LNCaP clone FGC (cell line): ENCODE measurements around the gene DPF3.

Source experiments
- DNase-seq: peaks from one replicate; pipeline ENCODE4 v3.0.0-alpha.2; 2011; ENCODE audit warnings: low read depth
- H3K4me3 ChIP-seq: 2 replicates; pipeline ENCODE4 v1.5.1; 2011; ENCODE audit warnings: mild to moderate bottlenecking, low read depth, low read length, control low read depth
- TF ChIP-seq, protein P1 (sequence below): IDR thresholded peaks from 2 replicates; pipeline ENCODE4 v1.5.1; 2012; ENCODE audit warnings: mild to moderate bottlenecking; ENCODE audit not compliant: control insufficient read depth, insufficient read depth; ENCODE audit errors: extremely low read depth

DPF3 gene

DNA sequence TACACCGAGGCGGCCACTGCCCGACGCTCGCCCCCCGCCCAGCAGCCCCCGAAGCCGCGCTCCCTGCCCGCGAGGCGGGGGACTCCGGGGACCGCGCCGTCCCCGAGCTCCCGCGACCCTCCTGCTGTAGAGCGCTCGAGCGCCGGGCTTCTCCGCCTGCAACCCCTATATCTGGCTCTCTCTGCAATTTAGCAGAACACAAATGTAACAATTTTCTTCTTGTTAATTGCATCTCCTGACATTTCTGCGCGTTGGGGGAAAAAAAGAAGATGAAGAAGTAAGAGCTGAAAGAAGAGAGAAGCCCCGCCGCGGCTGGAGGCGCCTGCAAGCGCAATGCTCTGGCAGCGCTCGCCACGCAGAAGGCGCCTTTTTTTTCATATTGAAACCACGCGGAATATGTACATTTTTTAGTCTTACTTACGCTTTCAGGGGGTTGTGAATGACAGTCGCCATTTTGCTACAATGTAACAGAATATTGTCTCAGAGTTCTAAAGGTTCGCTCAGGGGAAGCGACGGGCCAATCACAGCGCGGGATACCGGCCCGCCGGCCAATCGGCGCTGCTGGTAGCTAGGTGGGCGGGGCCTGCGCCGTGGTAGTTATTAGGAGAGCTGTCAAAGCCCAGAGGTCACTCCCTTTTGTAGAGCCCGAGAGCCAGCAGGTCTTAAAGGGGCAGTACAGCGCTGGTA lies at the start of gene DPF3:
DPF3 (minus strand) TSS at position 466 of the 687 bp plus-strand sequence; CDS start at position 453, 13 bp downstream.
- TF ChIP-seq, protein P1, sequence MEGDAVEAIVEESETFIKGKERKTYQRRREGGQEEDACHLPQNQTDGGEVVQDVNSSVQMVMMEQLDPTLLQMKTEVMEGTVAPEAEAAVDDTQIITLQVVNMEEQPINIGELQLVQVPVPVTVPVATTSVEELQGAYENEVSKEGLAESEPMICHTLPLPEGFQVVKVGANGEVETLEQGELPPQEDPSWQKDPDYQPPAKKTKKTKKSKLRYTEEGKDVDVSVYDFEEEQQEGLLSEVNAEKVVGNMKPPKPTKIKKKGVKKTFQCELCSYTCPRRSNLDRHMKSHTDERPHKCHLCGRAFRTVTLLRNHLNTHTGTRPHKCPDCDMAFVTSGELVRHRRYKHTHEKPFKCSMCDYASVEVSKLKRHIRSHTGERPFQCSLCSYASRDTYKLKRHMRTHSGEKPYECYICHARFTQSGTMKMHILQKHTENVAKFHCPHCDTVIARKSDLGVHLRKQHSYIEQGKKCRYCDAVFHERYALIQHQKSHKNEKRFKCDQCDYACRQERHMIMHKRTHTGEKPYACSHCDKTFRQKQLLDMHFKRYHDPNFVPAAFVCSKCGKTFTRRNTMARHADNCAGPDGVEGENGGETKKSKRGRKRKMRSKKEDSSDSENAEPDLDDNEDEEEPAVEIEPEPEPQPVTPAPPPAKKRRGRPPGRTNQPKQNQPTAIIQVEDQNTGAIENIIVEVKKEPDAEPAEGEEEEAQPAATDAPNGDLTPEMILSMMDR: no peak
- DNase-seq: peak; percentile 71
- H3K4me3 ChIP-seq: peak within 1 kb of the TSS; percentile 80

DNA sequence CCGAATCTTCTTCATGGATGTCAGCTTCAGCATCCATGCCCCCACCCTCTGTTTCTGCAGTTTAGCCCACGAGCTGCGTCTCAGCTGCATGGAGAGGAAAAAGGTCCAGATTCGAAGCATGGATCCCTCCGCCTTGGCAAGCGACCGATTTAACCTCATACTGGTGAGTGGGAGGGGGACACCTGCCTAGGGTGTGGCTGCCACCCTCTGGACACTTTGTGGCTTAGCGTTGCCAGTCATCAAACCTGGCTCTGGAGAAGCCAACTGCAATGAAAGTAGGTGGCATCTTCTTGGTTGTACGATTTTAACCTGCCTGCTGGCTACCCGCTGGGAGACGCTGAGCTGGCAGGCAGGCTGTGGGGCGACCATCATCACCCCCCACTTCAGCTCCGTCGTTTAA lies 49.0 kb upstream of the DPF3 start:
- TF ChIP-seq, protein P1: no peak
- no peak overlapping the region for H3K4me3 ChIP-seq
- DNase-seq: no peak

DNA sequence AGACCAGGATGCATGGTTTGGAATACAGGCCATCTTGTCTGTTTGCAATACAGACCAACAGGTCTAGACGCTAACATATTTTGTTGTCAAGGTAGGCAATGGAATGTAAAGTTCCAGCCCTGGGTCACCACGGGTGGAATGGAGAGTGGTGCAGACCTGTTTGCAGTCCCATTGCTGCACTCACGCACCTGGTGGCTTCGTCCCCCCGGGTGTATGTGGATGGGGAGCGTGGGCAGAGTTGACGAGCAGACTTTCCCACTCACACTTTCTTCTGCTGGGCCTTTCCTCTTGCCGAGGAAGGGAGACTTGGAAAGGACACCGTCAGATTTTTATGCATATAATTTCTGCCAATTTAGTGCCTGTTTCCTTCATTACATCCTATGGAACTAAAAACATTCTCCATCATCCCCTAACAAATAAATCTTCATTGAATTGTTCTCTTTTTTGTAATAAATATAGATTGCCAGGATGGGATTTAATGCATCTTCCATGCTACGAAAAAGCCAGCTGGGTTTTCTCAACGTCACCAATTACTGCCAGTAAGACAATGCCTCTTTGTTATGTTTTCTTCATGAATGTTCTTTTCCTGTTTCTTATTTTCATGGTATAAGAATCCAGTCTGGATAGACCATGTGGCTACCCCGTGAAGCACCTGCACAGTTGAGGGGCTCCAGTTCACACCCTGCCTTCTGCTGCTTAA lies 47.5 kb upstream of the DPF3 start:
- TF ChIP-seq, protein P1: no peak
- no peak overlapping the region for H3K4me3 ChIP-seq
- no peak for DNase-seq

DNA sequence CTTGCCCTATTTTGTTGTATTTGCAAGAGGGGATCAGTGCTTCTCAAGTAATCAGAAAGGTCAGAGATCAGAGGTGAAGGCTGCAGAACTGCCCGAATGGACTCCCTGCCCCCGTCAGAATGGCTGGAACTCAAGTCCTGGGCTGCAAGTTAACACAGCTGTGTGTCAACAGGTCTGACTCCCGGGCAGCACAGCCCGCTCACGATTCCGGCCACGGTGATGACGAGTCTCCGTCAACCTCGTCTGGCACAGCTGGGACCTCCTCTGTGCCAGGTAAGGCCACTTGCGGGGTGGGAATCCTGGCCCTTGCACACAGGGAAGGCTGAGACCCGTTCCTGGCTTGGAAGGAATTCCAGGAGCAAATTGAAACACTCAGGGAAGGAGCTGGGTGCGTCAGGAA lies 45.7 kb upstream of the DPF3 start:
- no peak overlapping the region for H3K4me3 ChIP-seq

DNA sequence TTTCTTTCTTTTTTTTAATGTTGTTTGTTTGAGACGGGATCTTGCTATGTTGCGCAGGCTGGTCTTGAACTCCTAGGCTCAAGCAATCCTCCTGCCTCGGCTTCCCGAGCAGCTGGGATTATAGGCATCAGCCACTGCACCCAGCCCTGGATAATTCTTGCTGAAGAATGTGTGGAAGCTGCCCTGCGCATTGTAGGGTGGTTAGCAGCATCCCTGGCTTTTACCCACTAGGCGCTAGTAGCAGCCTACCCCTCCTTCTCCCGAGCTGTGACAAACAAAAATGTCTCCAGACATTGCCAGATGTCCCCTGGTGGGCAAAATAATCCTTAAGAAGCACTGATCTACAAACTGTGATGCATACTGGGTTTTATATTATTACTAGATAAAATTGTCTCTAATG lies 39.0 kb upstream of the DPF3 start:
- DNase-seq: no peak
- H3K4me3 ChIP-seq: no peak overlapping the region
- TF ChIP-seq, protein P1: no peak

More for the DNA sequence above, 45.7 kb upstream of the DPF3 start:
- DNase-seq: no peak
- TF ChIP-seq, protein P1: no peak

DNA sequence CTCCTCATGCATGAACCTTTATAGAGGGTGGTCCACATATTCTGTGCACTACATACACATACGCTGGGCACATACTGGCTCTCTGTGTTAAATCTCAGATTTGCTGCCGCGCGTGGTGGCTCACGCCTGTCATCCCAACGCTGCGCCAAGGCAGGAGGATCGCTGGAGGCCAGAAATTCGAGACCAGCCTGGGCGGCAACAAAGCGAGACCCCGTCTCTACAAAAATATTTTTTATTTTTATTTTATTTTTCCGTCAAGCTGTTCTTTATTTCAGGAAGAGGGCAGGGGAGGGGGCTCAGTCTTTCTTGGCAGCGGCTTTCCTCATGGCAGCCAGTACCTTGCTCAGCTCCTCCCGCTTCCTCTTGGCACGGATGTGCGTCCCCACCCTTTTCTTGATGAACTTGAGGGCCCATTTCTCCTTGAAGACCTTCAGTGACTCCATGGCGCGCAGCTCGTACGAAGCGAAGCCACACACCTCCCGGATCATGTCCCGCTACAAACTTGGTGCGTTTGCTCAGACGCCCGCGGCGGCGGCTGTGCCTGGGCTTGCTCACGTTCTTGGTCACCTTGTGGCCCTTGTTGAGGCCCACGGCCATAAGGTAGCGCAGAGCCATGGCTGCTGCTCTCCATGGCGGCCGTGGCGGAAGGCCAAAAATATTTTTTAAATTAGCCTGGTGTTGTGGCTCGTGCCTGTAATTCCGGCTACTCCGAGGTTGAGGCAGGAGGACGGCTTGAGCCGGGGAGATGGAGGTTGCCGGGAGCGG lies 35.6 kb upstream of the DPF3 start:
- TF ChIP-seq, protein P1: no peak
- H3K4me3 ChIP-seq: no peak overlapping the region
- no peak for DNase-seq
